ENCODE results near the gene L3MBTL4. TPM values are rescaled to one million over a fixed set of nuclear protein-coding genes. Genes with fewer than 3 reads are reported as not detected.
A peak's percentile ranks its signal among the peaks of the same experiment; 100 is the strongest.

The L3MBTL4 gene
- total and polyA plus RNA-seq, 12 donors = 3.9 to 22.6 (median 8.7) TPM

- Histone ChIP-seq H3K4me3 (no peak overlapping the region), H3K9me3 (replicated peaks in 1 of 3) (no peaks in the 10 kb centered on the region), H3K27me3 (no peaks in the 10 kb centered on the region), H3K4me1 (replicated peaks in 1 of 2) (peaks cover 39 to 44% of the 10 kb centered on the region in 2 donors), H3K27ac (no peak overlapping the region), H3K36me3 (replicated peaks in 1 of 2) (no peaks in the 10 kb centered on the region)
- TF ChIP-seq CTCF (IDR thresholded peaks at IDR 0.05) = no peak
- TF ChIP-seq POLR2A (IDR thresholded peaks at IDR 0.05) = no peak
- 96 to 98% (median 97%) methylated on average over 4 of the region's 4 CpGs for WGBS, 4 donors
- DNase-seq = no peak
- intact Hi-C loops (cut with DNase I) = loop anchor here in 1 of 2 donors (10.0 kb wide), 2 partner anchors 164 to 234 kb away; partner anchors contain the start of gene L3MBTL4
These were observed 163.6 kb downstream of the L3MBTL4 start for GRCh38 chr18:6251084-6251483.

GRCh38 chr18:6249788-6250187 is 164.9 kb downstream of the L3MBTL4 start:
- WGBS, 4 donors = 29 to 44% (median 44%) methylated on average over 4 of the region's 4 CpGs
- intact Hi-C loops (cut with DNase I) = loop anchor here in 1 of 2 donors (10.0 kb wide), 2 partner anchors 165 to 235 kb away; partner anchors contain the start of gene L3MBTL4
- peak; percentile 74 to 90 (median 83) for DNase-seq
- Histone ChIP-seq H3K4me3 (peak overlapping the region in 1 of 4 donors; percentile 30), H3K4me1 (replicated peaks in 1 of 2) (peaks cover 26 to 31% of the 10 kb centered on the region in 2 donors), H3K36me3 (replicated peaks in 1 of 2) (no peaks in the 10 kb centered on the region), H3K27ac (peak overlapping the region in 4 of 5 donors; percentile 24 to 69 (median 30)), H3K9me3 (replicated peaks in 1 of 3) (no peaks in the 10 kb centered on the region), H3K27me3 (no peaks in the 10 kb centered on the region)
- TF ChIP-seq POLR2A (IDR thresholded peaks at IDR 0.05) = no peak
- no peak for TF ChIP-seq CTCF (IDR thresholded peaks at IDR 0.05)

GRCh38 chr18:6249170-6249569 is 165.5 kb downstream of the L3MBTL4 start:
- H3K4me3 ChIP-seq = peak overlapping the region in 1 of 4 donors; percentile 30
- peak overlapping the region in 3 of 5 donors; percentile 24 to 44 (median 31) for H3K27ac ChIP-seq
- no peak for DNase-seq
- 33 to 45% (median 37%) methylated on average over 2 of the region's 2 CpGs for WGBS, 4 donors
- no peaks in the 10 kb centered on the region for H3K27me3 ChIP-seq
- H3K36me3 ChIP-seq (replicated peaks in 1 of 2) = no peaks in the 10 kb centered on the region
- H3K4me1 ChIP-seq (replicated peaks in 1 of 2) = peaks cover 21 to 25% of the 10 kb centered on the region in 2 donors
- no peaks in the 10 kb centered on the region for H3K9me3 ChIP-seq (replicated peaks in 1 of 3)
- intact Hi-C loops (cut with DNase I) = no loop called here
- TF ChIP-seq CTCF (IDR thresholded peaks at IDR 0.05) = no peak
- no peak for TF ChIP-seq POLR2A (IDR thresholded peaks at IDR 0.05)

- H3K4me1 ChIP-seq (replicated peaks in 1 of 2) = peaks cover 17% of the 10 kb centered on the region in 2 donors
- no peak for DNase-seq
- H3K27me3 ChIP-seq = no peaks in the 10 kb centered on the region
- H3K27ac ChIP-seq = no peak overlapping the region
- H3K4me3 ChIP-seq = no peak overlapping the region
- TF ChIP-seq CTCF (IDR thresholded peaks at IDR 0.05) (no peak), POLR2A (IDR thresholded peaks at IDR 0.05) (no peak)
- intact Hi-C loops (cut with DNase I) = no loop called here
- H3K9me3 ChIP-seq (replicated peaks in 1 of 3) = no peaks in the 10 kb centered on the region
- whole genome bisulfite sequencing, 4 donors = 93 to 97% (median 97%) methylated on average over 2 of the region's 2 CpGs
- no peaks in the 10 kb centered on the region for H3K36me3 ChIP-seq (replicated peaks in 1 of 2)
These were observed 166.7 kb downstream of the L3MBTL4 start for GRCh38 chr18:6248017-6248416.

Data from adrenal gland (tissue), 12 donors.